ENCODE measurements around the gene LNX2.

Gene LNX2

GRCh38 chr13:27662738-27663470, 42.6 kb upstream of the LNX2 start:
- H3K4me3 ChIP-seq (replicated peaks; ENCODE audit: low read depth, low read length): no peak overlapping the region
- DNase-seq (ENCODE audit: extremely low read depth, low read depth): no peak
- TF ChIP-seq CTCF (IDR thresholded peaks at IDR 0.05; ENCODE audit: low read depth, low read length, missing control alignments): no peak

- no peak for TF ChIP-seq CTCF (IDR thresholded peaks at IDR 0.05; ENCODE audit: low read depth, low read length, missing control alignments)
- no peak overlapping the region for H3K4me3 ChIP-seq (replicated peaks; ENCODE audit: low read depth, low read length)
Observed at GRCh38 chr13:27661017-27661416, 40.7 kb upstream of the LNX2 start.

GRCh38 chr13:27660511-27660910, 40.2 kb upstream of the LNX2 start:
- no peak for DNase-seq (ENCODE audit: extremely low read depth, low read depth)
- no peak overlapping the region for H3K4me3 ChIP-seq (replicated peaks; ENCODE audit: low read depth, low read length)
- no peak for TF ChIP-seq CTCF (IDR thresholded peaks at IDR 0.05; ENCODE audit: low read depth, low read length, missing control alignments)

More at GRCh38 chr13:27661017-27661416, 40.7 kb upstream of the LNX2 start:
- no peak for DNase-seq (ENCODE audit: extremely low read depth, low read depth)

GRCh38 chr13:27659145-27659865, 39.0 kb upstream of the LNX2 start:
- TF ChIP-seq CTCF (IDR thresholded peaks at IDR 0.05; ENCODE audit: low read depth, low read length, missing control alignments): no peak
- no peak for DNase-seq (ENCODE audit: extremely low read depth, low read depth)
- no peak overlapping the region for H3K4me3 ChIP-seq (replicated peaks; ENCODE audit: low read depth, low read length)

- no peak for TF ChIP-seq CTCF (IDR thresholded peaks at IDR 0.05; ENCODE audit: low read depth, low read length, missing control alignments)
- H3K4me3 ChIP-seq (replicated peaks; ENCODE audit: low read depth, low read length): no peak overlapping the region
- DNase-seq (ENCODE audit: extremely low read depth, low read depth): no peak
Observed at GRCh38 chr13:27658546-27658945, 38.2 kb upstream of the LNX2 start.

- H3K4me3 ChIP-seq (replicated peaks; ENCODE audit: low read depth, low read length): no peak overlapping the region
- DNase-seq (ENCODE audit: extremely low read depth, low read depth): no peak
- no peak for TF ChIP-seq CTCF (IDR thresholded peaks at IDR 0.05; ENCODE audit: low read depth, low read length, missing control alignments)
Observed at GRCh38 chr13:27657724-27658123, 37.4 kb upstream of the LNX2 start.
